SK-N-SH treated with all-trans-retinoic acid at 6 μM for 48 hours (cell line): Measurements from ENCODE around the gene B4GALNT4.

ENCODE experiments used
- ATAC-seq: fragments of 200-7000 bp; cut with Tn5 transposase; 3 replicates; pipeline ENCODE4 v1.9.1; 2020; ENCODE audit warnings: mild to moderate bottlenecking, moderate library complexity
- ARNTL ChIP-seq: fragments of 450-650 bp; formaldehyde crosslinking; IDR thresholded peaks from 2 replicates; pipeline ENCODE4 v1.5.0; 2020; ENCODE audit warnings: low read depth, mild to moderate bottlenecking, moderate library complexity, borderline replicate concordance
- BACH2 ChIP-seq: fragments of 250-450 bp; sonication (Bioruptor Pico); IDR thresholded peaks from 2 replicates; pipeline ENCODE4 v1.9.0; 2021; ENCODE audit warnings: mild to moderate bottlenecking, borderline replicate concordance
- CREB5 ChIP-seq: fragments of 250-450 bp; sonication (Bioruptor Pico); IDR thresholded peaks from 2 replicates; pipeline ENCODE4 v1.5.1; 2020; ENCODE audit warnings: low read depth, mild to moderate bottlenecking, moderate library complexity
- CSRNP3 ChIP-seq: fragments of 250-450 bp; sonication (Bioruptor Pico); IDR thresholded peaks from 2 replicates; pipeline ENCODE4 v1.5.1; 2021; ENCODE audit warnings: mild to moderate bottlenecking, moderate library complexity
- ESRRG ChIP-seq: fragments of 250-450 bp; sonication (Bioruptor Pico); IDR thresholded peaks from 2 replicates; pipeline ENCODE4 v1.6.1; 2021; ENCODE audit warnings: mild to moderate bottlenecking
- GLIS3 ChIP-seq: fragments of 250-450 bp; sonication (Bioruptor Pico); IDR thresholded peaks from 2 replicates; pipeline ENCODE4 v1.5.0; 2020; ENCODE audit warnings: mild to moderate bottlenecking, moderate library complexity
- ISL1 ChIP-seq: fragments of 250-450 bp; sonication (Bioruptor Pico); IDR thresholded peaks from 2 replicates; pipeline ENCODE4 v2.1.2; 2022; ENCODE audit warnings: mild to moderate bottlenecking, moderate library complexity
- OSR1 ChIP-seq: fragments of 250-450 bp; sonication (Bioruptor Pico); IDR thresholded peaks from 2 replicates; pipeline ENCODE4 v1.8.0; 2022; ENCODE audit warnings: moderate library complexity, mild to moderate bottlenecking, inconsistent platforms
- PATZ1 ChIP-seq: fragments of 250-450 bp; sonication (Bioruptor Pico); IDR thresholded peaks from 2 replicates; pipeline ENCODE4 v1.8.0; 2020; ENCODE audit warnings: mild to moderate bottlenecking, moderate library complexity, borderline replicate concordance
- POU6F1 ChIP-seq: fragments of 250-450 bp; sonication (Bioruptor Pico); IDR thresholded peaks from 2 replicates; pipeline ENCODE4 v1.8.0; 2021; ENCODE audit warnings: low read depth, mild to moderate bottlenecking, moderate library complexity, borderline replicate concordance
- PPARA ChIP-seq: fragments of 250-450 bp; sonication (Bioruptor Pico); IDR thresholded peaks from 2 replicates; pipeline ENCODE4 v1.5.0; 2020; ENCODE audit warnings: mild to moderate bottlenecking, borderline replicate concordance
- RARB ChIP-seq: fragments of 250-450 bp; sonication (Bioruptor Pico); IDR thresholded peaks from 2 replicates; pipeline ENCODE4 v1.8.0; 2021; ENCODE audit warnings: mild to moderate bottlenecking, moderate library complexity
- SNAI2 ChIP-seq: fragments of 250-450 bp; sonication (Bioruptor Pico); IDR thresholded peaks from 2 replicates; pipeline ENCODE4 v1.5.0; 2020; ENCODE audit warnings: mild to moderate bottlenecking, moderate library complexity
- TOX ChIP-seq: fragments of 250-450 bp; sonication (Bioruptor Pico); IDR thresholded peaks from 2 replicates; pipeline ENCODE4 v1.8.0; 2021; ENCODE audit warnings: mild to moderate bottlenecking, moderate library complexity, borderline replicate concordance
- TSHZ2 ChIP-seq: fragments of 250-450 bp; sonication (Bioruptor Pico); IDR thresholded peaks from 2 replicates; pipeline ENCODE4 v1.5.0; 2020; ENCODE audit warnings: mild to moderate bottlenecking, moderate library complexity
- ZC3H10 ChIP-seq: fragments of 250-450 bp; sonication (Bioruptor Pico); IDR thresholded peaks from 2 replicates; pipeline ENCODE4 v1.5.1; 2021; ENCODE audit warnings: mild to moderate bottlenecking, moderate library complexity
- ZFP30 ChIP-seq: fragments of 450-650 bp; formaldehyde crosslinking; IDR thresholded peaks from 2 replicates; pipeline ENCODE4 v1.5.0; 2022; ENCODE audit warnings: mild to moderate bottlenecking, moderate library complexity
- ZNF565 ChIP-seq: fragments of 450-650 bp; formaldehyde crosslinking; conservative IDR thresholded peaks from 2 replicates; pipeline ENCODE4 v1.5.0; 2020; ENCODE audit warnings: low read depth, mild to moderate bottlenecking, moderate library complexity
- ZNF70 ChIP-seq: fragments of 450-650 bp; formaldehyde crosslinking; IDR thresholded peaks from 2 replicates; pipeline ENCODE4 v1.5.0; 2020; ENCODE audit warnings: mild to moderate bottlenecking, moderate library complexity
- ZNF8 ChIP-seq: fragments of 450-650 bp; formaldehyde crosslinking; IDR thresholded peaks from 2 replicates; pipeline ENCODE4 v1.5.0; 2020; ENCODE audit warnings: mild to moderate bottlenecking, moderate library complexity

The B4GALNT4 gene

GRCh38 chr11:358129-358800 lies 11.0 kb upstream of the B4GALNT4 start:
- no peak for ATAC-seq

GRCh38 chr11:359181-359714 lies 10.1 kb upstream of the B4GALNT4 start:
- ATAC-seq: no peak
- TF ChIP-seq TSHZ2: no peak
- TF ChIP-seq ISL1 (CRISPR knock-in tag): no peak
- no peak for TF ChIP-seq ZFP30
- TF ChIP-seq CSRNP3: no peak
- TF ChIP-seq ZC3H10: no peak
- TF ChIP-seq RARB: no peak
- no peak for TF ChIP-seq BACH2
- TF ChIP-seq PATZ1 (CRISPR knock-in tag): no peak
- TF ChIP-seq ESRRG: no peak
- no peak for TF ChIP-seq ARNTL (CRISPR knock-in tag)
- TF ChIP-seq GLIS3 (CRISPR knock-in tag): no peak
- no peak for TF ChIP-seq ZNF70 (CRISPR knock-in tag)
- no peak for TF ChIP-seq OSR1 (CRISPR knock-in tag)
- TF ChIP-seq ZNF565 (CRISPR knock-in tag): no peak
- no peak for TF ChIP-seq SNAI2 (CRISPR knock-in tag)
- no peak for TF ChIP-seq POU6F1 (CRISPR knock-in tag)
- no peak for TF ChIP-seq ZNF8 (CRISPR knock-in tag)

More at GRCh38 chr11:358129-358800, 11.0 kb upstream of the B4GALNT4 start:
- TF ChIP-seq ZNF8 (CRISPR knock-in tag): no peak
- no peak for TF ChIP-seq GLIS3 (CRISPR knock-in tag)
- TF ChIP-seq PPARA (CRISPR knock-in tag): no peak
- no peak for TF ChIP-seq TOX
- no peak for TF ChIP-seq SNAI2 (CRISPR knock-in tag)
- no peak for TF ChIP-seq CSRNP3
- TF ChIP-seq RARB: no peak
- TF ChIP-seq BACH2: no peak
- no peak for TF ChIP-seq CREB5 (CRISPR knock-in tag)
- TF ChIP-seq ZNF70 (CRISPR knock-in tag): no peak
- TF ChIP-seq POU6F1 (CRISPR knock-in tag): no peak
- no peak for TF ChIP-seq ISL1 (CRISPR knock-in tag)
